ENCODE measurements around the gene ITFG1. TPM values are rescaled to one million over a fixed set of nuclear protein-coding genes. Genes with fewer than 3 reads are reported as not detected.
"Not testable (repeated sequence)": the region's sequence is repeated elsewhere in the genome, so short reads cannot be mapped to it uniquely, and the experiment has no call there.

The ITFG1 gene
- total RNA-seq, 1 donor from 2014 or later: 41.3 TPM

- Mint-ChIP-seq H3K4me1 (ENCODE audit: low read depth) (no peaks in the 10 kb centered on the region), H3K27ac (no peak overlapping the region)
- TF ChIP-seq, protein P1, sequence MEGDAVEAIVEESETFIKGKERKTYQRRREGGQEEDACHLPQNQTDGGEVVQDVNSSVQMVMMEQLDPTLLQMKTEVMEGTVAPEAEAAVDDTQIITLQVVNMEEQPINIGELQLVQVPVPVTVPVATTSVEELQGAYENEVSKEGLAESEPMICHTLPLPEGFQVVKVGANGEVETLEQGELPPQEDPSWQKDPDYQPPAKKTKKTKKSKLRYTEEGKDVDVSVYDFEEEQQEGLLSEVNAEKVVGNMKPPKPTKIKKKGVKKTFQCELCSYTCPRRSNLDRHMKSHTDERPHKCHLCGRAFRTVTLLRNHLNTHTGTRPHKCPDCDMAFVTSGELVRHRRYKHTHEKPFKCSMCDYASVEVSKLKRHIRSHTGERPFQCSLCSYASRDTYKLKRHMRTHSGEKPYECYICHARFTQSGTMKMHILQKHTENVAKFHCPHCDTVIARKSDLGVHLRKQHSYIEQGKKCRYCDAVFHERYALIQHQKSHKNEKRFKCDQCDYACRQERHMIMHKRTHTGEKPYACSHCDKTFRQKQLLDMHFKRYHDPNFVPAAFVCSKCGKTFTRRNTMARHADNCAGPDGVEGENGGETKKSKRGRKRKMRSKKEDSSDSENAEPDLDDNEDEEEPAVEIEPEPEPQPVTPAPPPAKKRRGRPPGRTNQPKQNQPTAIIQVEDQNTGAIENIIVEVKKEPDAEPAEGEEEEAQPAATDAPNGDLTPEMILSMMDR (IDR thresholded peaks at IDR 0.05; ENCODE audit: unreplicated experiment): no peak
These were observed 12.9 kb upstream of the ITFG1 start for GRCh38 chr16:47473792-47474191.

GRCh38 chr16:47473004-47473403 lies 12.1 kb upstream of the ITFG1 start:
- not testable (repeated sequence) for H3K4me1 Mint-ChIP-seq (ENCODE audit: low read depth); H3K36me3 Mint-ChIP-seq (ENCODE audit: insufficient read depth); H3K27ac Mint-ChIP-seq; H3K9me3 Mint-ChIP-seq (ENCODE audit: low read depth); H3K27me3 Mint-ChIP-seq; H3K4me3 Mint-ChIP-seq (ENCODE audit: low read depth); DNase-seq (ENCODE audit: low spot score, unreplicated experiment)

More at GRCh38 chr16:47473792-47474191, 12.9 kb upstream of the ITFG1 start:
- no peaks in the 10 kb centered on the region for H3K27me3 Mint-ChIP-seq
- peaks cover 3% of the 10 kb centered on the region for H3K36me3 Mint-ChIP-seq (ENCODE audit: insufficient read depth)
- no peaks in the 10 kb centered on the region for H3K9me3 Mint-ChIP-seq (ENCODE audit: low read depth)
- no peak for DNase-seq (ENCODE audit: low spot score, unreplicated experiment)
- no peak overlapping the region for H3K4me3 Mint-ChIP-seq (ENCODE audit: low read depth)

DNA sequence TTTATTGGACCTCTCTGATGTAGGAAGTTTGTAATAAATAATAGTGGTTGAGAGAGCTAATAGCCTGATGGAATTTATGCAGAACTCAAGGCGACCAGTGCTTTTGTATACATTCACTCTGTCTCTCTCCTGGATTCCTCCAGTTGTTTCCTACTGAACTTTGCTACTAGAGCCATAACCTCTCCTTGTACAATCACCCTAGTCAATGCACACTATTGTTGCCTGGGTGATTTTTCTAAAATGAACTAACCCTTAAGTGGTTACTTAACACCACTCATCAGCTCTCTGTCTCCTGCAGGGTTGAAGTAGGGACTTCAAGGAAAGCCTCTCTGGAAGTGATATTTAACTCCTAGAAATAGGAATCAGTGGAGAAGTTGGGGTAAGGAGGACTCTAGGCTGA lies 9.9 kb upstream of the ITFG1 start:
- no peak for DNase-seq (ENCODE audit: low spot score, unreplicated experiment)
- Mint-ChIP-seq H3K27ac (peak overlapping the region; percentile 3), H3K36me3 (ENCODE audit: insufficient read depth) (peaks cover 3% of the 10 kb centered on the region), H3K4me1 (ENCODE audit: low read depth) (peaks cover 4% of the 10 kb centered on the region), H3K4me3 (ENCODE audit: low read depth) (no peak overlapping the region), H3K27me3 (no peaks in the 10 kb centered on the region), H3K9me3 (ENCODE audit: low read depth) (no peaks in the 10 kb centered on the region)
- TF ChIP-seq, protein P1 (IDR thresholded peaks at IDR 0.05; ENCODE audit: unreplicated experiment): no peak

GRCh38 chr16:47470211-47470610 lies 9.3 kb upstream of the ITFG1 start:
- no peak for DNase-seq (ENCODE audit: low spot score, unreplicated experiment)
- Mint-ChIP-seq H3K36me3 (ENCODE audit: insufficient read depth) (peaks cover 3% of the 10 kb centered on the region), H3K27me3 (no peaks in the 10 kb centered on the region), H3K27ac (no peak overlapping the region), H3K4me1 (ENCODE audit: low read depth) (peaks cover 4% of the 10 kb centered on the region), H3K4me3 (ENCODE audit: low read depth) (no peak overlapping the region), H3K9me3 (ENCODE audit: low read depth) (no peaks in the 10 kb centered on the region)
- TF ChIP-seq, protein P1 (IDR thresholded peaks at IDR 0.05; ENCODE audit: unreplicated experiment): no peak

DNA sequence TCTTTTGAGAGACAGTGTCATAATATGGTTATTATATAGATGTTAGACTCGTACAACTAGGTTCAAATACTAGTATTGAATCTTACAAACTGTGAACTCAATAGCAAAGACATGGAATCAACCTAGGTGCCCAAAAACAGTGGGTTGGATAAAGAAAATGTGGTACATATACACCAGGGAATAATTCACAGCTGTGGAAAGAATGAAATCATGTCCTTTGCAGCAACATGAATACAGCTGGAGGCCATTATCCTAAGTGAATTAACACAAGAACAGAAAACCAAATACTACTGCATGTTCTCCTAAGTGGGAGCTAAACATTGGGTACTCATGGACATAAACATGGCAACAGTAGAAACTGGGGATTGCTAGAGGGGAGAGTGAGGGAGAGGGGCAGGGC lies 8.4 kb upstream of the ITFG1 start:
- DNase-seq (ENCODE audit: low spot score, unreplicated experiment): no peak
- H3K27me3 Mint-ChIP-seq: no peaks in the 10 kb centered on the region
- peaks cover 4% of the 10 kb centered on the region for H3K4me1 Mint-ChIP-seq (ENCODE audit: low read depth)
- no peak overlapping the region for H3K4me3 Mint-ChIP-seq (ENCODE audit: low read depth)
- no peaks in the 10 kb centered on the region for H3K9me3 Mint-ChIP-seq (ENCODE audit: low read depth)
- H3K27ac Mint-ChIP-seq: no peak overlapping the region
- TF ChIP-seq, protein P1 (IDR thresholded peaks at IDR 0.05; ENCODE audit: unreplicated experiment): no peak
- peaks cover 3% of the 10 kb centered on the region for H3K36me3 Mint-ChIP-seq (ENCODE audit: insufficient read depth)

GRCh38 chr16:47468070-47468689 lies 7.3 kb upstream of the ITFG1 start:
- H3K4me3 Mint-ChIP-seq (ENCODE audit: low read depth); DNase-seq (ENCODE audit: low spot score, unreplicated experiment); H3K36me3 Mint-ChIP-seq (ENCODE audit: insufficient read depth); H3K4me1 Mint-ChIP-seq (ENCODE audit: low read depth); H3K27me3 Mint-ChIP-seq; H3K9me3 Mint-ChIP-seq (ENCODE audit: low read depth): not testable (repeated sequence)
- H3K27ac Mint-ChIP-seq: peak overlapping the region; percentile 58
